Ascending aorta (tissue), 2 donors: ENCODE results near the gene SEC22C. TPM values are rescaled to one million over a fixed set of nuclear protein-coding genes. Genes with fewer than 3 reads are reported as not detected.
"Not testable (repeated sequence)": the region's sequence is repeated elsewhere in the genome, so short reads cannot be mapped to it uniquely, and the experiment has no call there.

Source experiments
- DNase-seq, 2 donors: peaks; one replicate each; pipeline ENCODE4 v3.0.0-alpha.2; 2019; ENCODE audit warnings: low spot score in 2 of 2
- H3K27ac ChIP-seq, 2 donors: fragments of 200-600 bp; sonication (generic); one replicate each; pipeline ENCODE4 v1.5.1; 2016 to 2017; ENCODE audit warnings: mild to moderate bottlenecking in 1 of 2
- H3K27me3 ChIP-seq: fragments of 200-600 bp; sonication (generic); one replicate; pipeline ENCODE4 v1.5.1; 2017
- H3K36me3 ChIP-seq, 2 donors: fragments of 200-600 bp; sonication (generic); one replicate each; pipeline ENCODE4 v1.5.1; 2016
- H3K4me1 ChIP-seq, 2 donors: fragments of 200-600 bp; sonication (generic); one replicate each; pipeline ENCODE4 v1.5.1; 2016 to 2017; ENCODE audit warnings: mild to moderate bottlenecking in 1 of 2
- H3K4me3 ChIP-seq, 2 donors: fragments of 200-600 bp; sonication (generic); one replicate each; pipeline ENCODE4 v1.5.1; 2016 to 2017; ENCODE audit warnings: mild to moderate bottlenecking in 1 of 2
- H3K9me3 ChIP-seq, 2 donors: fragments of 200-600 bp; sonication (generic); one replicate each; pipeline ENCODE4 v1.5.1; 2016
- CTCF ChIP-seq, 3 experiments: fragments of 200-600 bp in 2 of 3; fragments of 450-650 bp in 1 of 3; sonication (generic) in 2 of 3; IDR thresholded peaks; one replicate each; pipeline ENCODE4 v1.5.1; 2016 to 2019; ENCODE audit warnings: antibody characterized with exemption in 3 of 3, mild to moderate bottlenecking in 1 of 3, moderate library complexity in 1 of 3
- intact Hi-C: fragments of 100-400 bp; cut with DNase I; formaldehyde crosslinking; loops from one replicate; pipeline ENCODE4 v1.15.1; 2023
- total RNA-seq: library from RNA; depleted of rRNA; stranded (reverse); fragments of >200 nt; gene quantifications from one replicate; pipeline ENCODE4 v1.1.0, GENCODE V29; 2016

SEC22C gene
- total RNA-seq, 1 donor from 2014 or later: 28.3 TPM

GRCh38 chr3:42600111-42600957 is 18.6 kb upstream of the SEC22C start, which contains the start of gene NKTR:
Gene NKTR, plus strand, starts transcription at chr3:42600686. Its CDS starts 321 bp downstream, at chr3:42601007.
- Histone ChIP-seq H3K36me3 (peaks cover 0 to 2% of the 10 kb centered on the region in 2 donors), H3K9me3 (no peaks in the 10 kb centered on the region), H3K27me3 (no peaks in the 10 kb centered on the region), H3K4me1 (peaks cover 0 to 11% of the 10 kb centered on the region in 2 donors), H3K4me3 (peak within 1 kb of the TSS; percentile 85 to 89), H3K27ac (peak within 1 kb of the TSS; percentile 95 to 97)
- peak; percentile 89 to 97 for DNase-seq
- no peak for TF ChIP-seq CTCF (IDR thresholded peaks at IDR 0.05)
- intact Hi-C loops: loop anchor here (1.0 to 5.0 kb wide), 4 partner anchors 10 to 147 kb away; partner anchors contain the start of gene SS18L2

- H3K27me3 ChIP-seq, H3K27ac ChIP-seq, intact Hi-C loops: not testable (repeated sequence)
These were observed 15.3 kb upstream of the SEC22C start for GRCh38 chr3:42597098-42597497.

GRCh38 chr3:42595682-42596081 is 13.9 kb upstream of the SEC22C start:
- peaks cover 0 to 8% of the 10 kb centered on the region in 2 donors for H3K4me1 ChIP-seq
- H3K27ac ChIP-seq: no peak overlapping the region
- no peak overlapping the region for H3K4me3 ChIP-seq
- H3K27me3 ChIP-seq: no peaks in the 10 kb centered on the region
- DNase-seq: no peak
- no peaks in the 10 kb centered on the region for H3K9me3 ChIP-seq
- TF ChIP-seq CTCF (IDR thresholded peaks at IDR 0.05): no peak
- intact Hi-C loops: no loop called here
- H3K36me3 ChIP-seq: peaks cover 3 to 4% of the 10 kb centered on the region in 2 donors

More at GRCh38 chr3:42597098-42597497, 15.3 kb upstream of the SEC22C start:
- not testable (repeated sequence) for DNase-seq, H3K9me3 ChIP-seq, H3K4me3 ChIP-seq, H3K4me1 ChIP-seq, H3K36me3 ChIP-seq

- Histone ChIP-seq H3K36me3 (peaks cover 3 to 4% of the 10 kb centered on the region in 2 donors), H3K27me3 (no peaks in the 10 kb centered on the region), H3K4me3 (no peak overlapping the region), H3K27ac (no peak overlapping the region), H3K9me3 (no peaks in the 10 kb centered on the region), H3K4me1 (peaks cover 0 to 8% of the 10 kb centered on the region in 2 donors)
- TF ChIP-seq CTCF (IDR thresholded peaks at IDR 0.05): no peak
- DNase-seq: no peak
- intact Hi-C loops: no loop called here
These were observed 11.9 kb upstream of the SEC22C start for GRCh38 chr3:42593635-42594034.

GRCh38 chr3:42591811-42592210 is 10.0 kb upstream of the SEC22C start:
- Histone ChIP-seq H3K4me3 (peak overlapping the region; percentile 78 to 93), H3K36me3 (peaks cover 3 to 4% of the 10 kb centered on the region in 2 donors), H3K4me1 (peaks cover 0 to 8% of the 10 kb centered on the region in 2 donors), H3K27ac (peak overlapping the region; percentile 81 to 91), H3K27me3 (no peaks in the 10 kb centered on the region), H3K9me3 (no peaks in the 10 kb centered on the region)
- intact Hi-C loops: no loop called here
- DNase-seq: no peak
- no peak for TF ChIP-seq CTCF (IDR thresholded peaks at IDR 0.05)
